HepG2 (cell line): ENCODE measurements around the gene CTDP1. TPM values are rescaled to one million over a fixed set of nuclear protein-coding genes. Genes with fewer than 3 reads are reported as not detected.
A peak's percentile ranks its signal among the peaks of the same experiment; 100 is the strongest.

Experiments used
- ATAC-seq: fragments of 200-7000 bp; cut with Tn5 transposase; 3 replicates; pipeline ENCODE4 v1.9.1; 2020; ENCODE audit warnings: mild to moderate bottlenecking, moderate library complexity
- BruUV-seq: library from RNA; stranded (reverse); fragments of 400-500 nt; replicated peaks from 2 replicates; lab custom pipeline; 2021; lab: Mats Ljungman, UMichigan
- CTCF ChIA-PET: fragments of 300-600 bp; formaldehyde crosslinking; extraction: SDS; loops from one replicate; lab custom pipeline; 2021; ENCODE audit warnings: low total read pairs, inconsistent platforms, low intra/inter-chr PET ratio; lab: Yijun Ruan, JAX
- POLR2A ChIA-PET: fragments of 350-600 bp; sonication (Branson Sonifier 250); formaldehyde crosslinking; loops from one replicate; lab custom pipeline; 2020; ENCODE audit warnings: antibody characterized with exemption, inconsistent platforms; lab: Yijun Ruan, JAX
- DNase-seq: peaks from one replicate; pipeline ENCODE4 v3.0.0-alpha.2; 2015; ENCODE audit warnings: low spot score
- FAIRE-seq: peaks from 3 replicates; lab custom pipeline; 2011; peaks lifted over from hg19 to GRCh38; lab: Jason Lieb, UNC
- H2AFZ ChIP-seq: one replicate; pipeline ENCODE4 v1.6.1; 2011; ENCODE audit warnings: low read length, inconsistent platforms
- H3K27ac ChIP-seq: fragments of 300-600 bp; 3 replicates; pipeline ENCODE4 v1.8.0; 2011; ENCODE audit warnings: mixed run types, mild to moderate bottlenecking, mixed read lengths, low read length, inconsistent platforms; ENCODE audit not compliant: insufficient read depth; ENCODE audit errors: extremely low read length
- H3K27me3 ChIP-seq, 2 experiments: fragments of 200-600 bp in 1 of 2; 2 replicates in 1 of 2; 3 replicates in 1 of 2; pipeline versions ENCODE4 v1.6.0 to v1.8.0; 2011; ENCODE audit warnings: low read length in 2 of 2, mild to moderate bottlenecking in 2 of 2, moderate library complexity in 2 of 2, inconsistent platforms in 1 of 2; ENCODE audit not compliant: insufficient read depth in 2 of 2, control insufficient read depth in 1 of 2
- H3K36me3 ChIP-seq, 2 experiments: fragments of 200-600 bp in 1 of 2; replicated peaks in 1 of 2; 2 replicates in 1 of 2; 3 replicates in 1 of 2; pipeline versions ENCODE4 v1.5.1 to v1.8.0; 2011; ENCODE audit warnings: low read length in 2 of 2, inconsistent platforms in 1 of 2; ENCODE audit not compliant: insufficient read depth in 2 of 2, control insufficient read depth in 1 of 2
- H3K4me1 ChIP-seq: 2 replicates; pipeline ENCODE4 v1.5.1; 2012; ENCODE audit warnings: low read length, inconsistent platforms; ENCODE audit not compliant: insufficient read depth
- H3K4me2 ChIP-seq: 2 replicates; pipeline ENCODE4 v1.6.0; 2011; ENCODE audit warnings: low read depth, low read length, inconsistent platforms
- H3K4me3 ChIP-seq, 3 experiments: fragments of 200-600 bp in 1 of 3; sonication (generic), shearing (Covaris generic) in 1 of 3; replicated peaks in 1 of 3; 2 replicates each; pipeline ENCODE4 v1.5.1; 2011 to 2016; ENCODE audit warnings: low read length in 3 of 3, inconsistent platforms in 2 of 3, low read depth in 2 of 3, mild to moderate bottlenecking in 2 of 3, control low read depth in 1 of 3, mixed read lengths in 1 of 3; ENCODE audit not compliant: insufficient read depth in 1 of 3
- H3K79me2 ChIP-seq: one replicate; pipeline ENCODE4 v1.6.1; 2011; ENCODE audit warnings: low read length, inconsistent platforms; ENCODE audit not compliant: insufficient read depth
- H3K9ac ChIP-seq: 2 replicates; pipeline ENCODE4 v1.6.0; 2011; ENCODE audit warnings: mild to moderate bottlenecking, low read depth, low read length, inconsistent platforms; ENCODE audit not compliant: insufficient read depth
- H3K9me3 ChIP-seq: 2 replicates; pipeline ENCODE4 v1.5.1; 2012; ENCODE audit warnings: mild to moderate bottlenecking, low read length
- H4K20me1 ChIP-seq: 2 replicates; pipeline ENCODE4 v1.6.0; 2011; ENCODE audit warnings: inconsistent platforms, mild to moderate bottlenecking, low read length, moderate library complexity; ENCODE audit not compliant: insufficient read depth
- ADNP ChIP-seq: sonication (generic); formaldehyde crosslinking; IDR thresholded peaks from 2 replicates; pipeline ENCODE4 v1.4.0; 2020; ENCODE audit warnings: missing genetic modification reagents
- BATF2 ChIP-seq: sonication (generic); formaldehyde crosslinking; IDR thresholded peaks from 2 replicates; pipeline ENCODE4 v1.8.0; 2022; ENCODE audit warnings: mild to moderate bottlenecking, missing genetic modification reagents, moderate library complexity
- CENPX ChIP-seq: sonication (generic); formaldehyde crosslinking; IDR thresholded peaks from 2 replicates; pipeline ENCODE4 v1.9.0; 2021; ENCODE audit warnings: mild to moderate bottlenecking, missing genetic modification reagents, moderate library complexity
- DMAP1 ChIP-seq: IDR thresholded peaks from 2 replicates; pipeline ENCODE4 v1.6.1; 2016
- ELF3 ChIP-seq: IDR thresholded peaks from 2 replicates; pipeline ENCODE4 v1.6.1; 2016; ENCODE audit warnings: missing genetic modification reagents, missing compliant biosample characterization
- GATA4 ChIP-seq: sonication (generic); IDR thresholded peaks from 2 replicates; pipeline ENCODE4 v1.6.1; 2016; ENCODE audit warnings: antibody characterized with exemption, low read depth, borderline replicate concordance
- HES4 ChIP-seq: sonication (generic); formaldehyde crosslinking; IDR thresholded peaks from 2 replicates; pipeline ENCODE4 v1.9.0; 2021; ENCODE audit warnings: mild to moderate bottlenecking, missing genetic modification reagents, borderline replicate concordance
- HMG20A ChIP-seq: IDR thresholded peaks from 2 replicates; pipeline ENCODE4 v1.6.1; 2016; ENCODE audit warnings: borderline replicate concordance
- MAFF ChIP-seq: IDR thresholded peaks from 2 replicates; pipeline ENCODE4 v1.6.1; 2011; ENCODE audit warnings: low read depth, low read length, improper control_type of control experiment
- MAFK ChIP-seq, 2 experiments: IDR thresholded peaks in 1 of 2; conservative IDR thresholded peaks in 1 of 2; 2 replicates each; pipeline ENCODE4 v1.6.1; 2011; ENCODE audit warnings: improper control_type of control experiment in 2 of 2, low read length in 2 of 2
- MBD4 ChIP-seq: IDR thresholded peaks from 2 replicates; pipeline ENCODE4 v1.6.1; 2012; ENCODE audit warnings: low read length, inconsistent platforms, borderline replicate concordance
- NKX3-1 ChIP-seq: sonication (generic); formaldehyde crosslinking; IDR thresholded peaks from 2 replicates; pipeline ENCODE4 v1.5.0; 2020; ENCODE audit warnings: missing genetic modification reagents
- SNAPC4 ChIP-seq: sonication (generic); formaldehyde crosslinking; IDR thresholded peaks from 2 replicates; pipeline ENCODE4 v1.4.0; 2020; ENCODE audit warnings: mild to moderate bottlenecking, missing genetic modification reagents
- TOPORS ChIP-seq: sonication (generic); formaldehyde crosslinking; IDR thresholded peaks from 2 replicates; pipeline ENCODE4 v1.8.0; 2023; ENCODE audit warnings: mild to moderate bottlenecking, missing genetic modification reagents
- ZNF780A ChIP-seq: sonication (generic); formaldehyde crosslinking; IDR thresholded peaks from 2 replicates; pipeline ENCODE4 v1.8.0; 2022; ENCODE audit warnings: mild to moderate bottlenecking, missing genetic modification reagents, moderate library complexity
- WGBS: methylation state at CpG from one replicate; pipeline ENCODE4 v1.1.6; 2017; ENCODE audit warnings: low lambda C conversion rate; 5-methylcytosine and 5-hydroxymethylcytosine counted together
- in situ Hi-C: cut with HindIII; loops from 2 replicates; pipeline ENCODE4 v1.10.0; 2017; ENCODE audit warnings: low pct_unique_long_range_greater_than_20kb; ENCODE audit not compliant: extremely low pct_ligation_motif_present
- intact Hi-C: fragments of 100-400 bp; cut with micrococcal nuclease; formaldehyde crosslinking; loops from one replicate; pipeline ENCODE4 v1.10.0; 2022; ENCODE audit not compliant: unreplicated experiment
- polyA plus RNA-seq, 8 experiments: library from polyadenylated mRNA; depleted of rRNA in 3 of 8; stranded (reverse) in 7 of 8; unstranded in 1 of 8; fragments of >200 nt; fragmentation: Illumina TruSeq in 4 of 8; extraction: Trizol in 4 of 8; gene quantifications; 2 replicates each; pipeline versions ENCODE4 v1.2.1 to v1.2.3, GENCODE V29; 2011 to 2016; ENCODE audit warnings: low read depth in 4 of 8, missing spikeins in 1 of 8, mixed read lengths in 1 of 8; ENCODE audit not compliant: insufficient read depth in 1 of 8
- total RNA-seq, 5 experiments: library from RNA; depleted of rRNA; stranded (reverse); fragments of >200 nt; fragmentation: Illumina TruSeq; extraction: Trizol; gene quantifications; 2 replicates each; pipeline ENCODE4 v1.2.3, GENCODE V29; 2016; ENCODE audit warnings: low read depth in 1 of 5

CTDP1 gene
- total and polyA plus RNA-seq, 2 of the 13 experiments (the other 11 are each of a cell fraction or from before 2014, with no cell fraction given), result 6.9 to 11.0 TPM

- DNase-seq, result no peak
- no peak overlapping the region for H3K4me3 ChIP-seq
- TF ChIP-seq ZNF780A (CRISPR knock-in tag), result no peak
- TF ChIP-seq MAFK (conservative IDR thresholded peaks at IDR 0.05 in 1 of 2, IDR thresholded peaks at IDR 0.05 in 1 of 2; ENCODE audit: low read length in 2 of 2), result peak in 1 of 2 experiments; percentile 49; a peak in 1 of 4 replicates
- TF ChIP-seq HES4, result no peak
- peak; percentile 34; the same call in 1 of the 2 replicates for TF ChIP-seq MAFF
- TF ChIP-seq HMG20A (CRISPR knock-in tag), result no peak
- TF ChIP-seq, all 625 proteins: peak for 2
- H3K27ac ChIP-seq, result no peak overlapping the region
- ChIA-PET CTCF (no interaction called here), POLR2A (no interaction called here)
- H3K36me3 ChIP-seq, result peaks cover 20 to 51% of the 10 kb centered on the region in 2 experiments; a peak in 4 of 5 replicates
- no peaks in the 10 kb centered on the region for H3K27me3 ChIP-seq
- H3K9ac ChIP-seq, result no peak overlapping the region
- H2AFZ ChIP-seq, result no peak overlapping the region
- H3K9me3 ChIP-seq, result no peaks in the 10 kb centered on the region
- in situ Hi-C loops, result no loop called here
- no peaks in the 10 kb centered on the region for H3K4me1 ChIP-seq
- 96% methylated on average over 20 of the region's 20 CpGs for WGBS
- H4K20me1 ChIP-seq, result no peaks in the 10 kb centered on the region
- intact Hi-C loops, result no loop called here
- no TSS peak for BruUV-seq
- H3K79me2 ChIP-seq, result no peaks in the 10 kb centered on the region
- no peak for ATAC-seq
- H3K4me2 ChIP-seq, result no peak overlapping the region
- no peak for FAIRE-seq
Observed at GRCh38 chr18:79712206-79712857, 32.7 kb downstream of the CTDP1 start.

GRCh38 chr18:79713341-79713740, 33.7 kb downstream of the CTDP1 start:
- ChIA-PET CTCF (no interaction called here), POLR2A (no interaction called here)
- DNase-seq (no peak), FAIRE-seq (no peak), ATAC-seq (no peak)
- Histone ChIP-seq H3K9ac (no peak overlapping the region), H2AFZ (no peak overlapping the region), H3K36me3 (peaks cover 17 to 43% of the 10 kb centered on the region in 2 experiments; a peak in 4 of 5 replicates), H4K20me1 (no peaks in the 10 kb centered on the region), H3K27ac (no peak overlapping the region), H3K4me2 (no peak overlapping the region), H3K4me1 (no peaks in the 10 kb centered on the region), H3K4me3 (no peak overlapping the region), H3K27me3 (no peaks in the 10 kb centered on the region), H3K9me3 (no peaks in the 10 kb centered on the region), H3K79me2 (no peaks in the 10 kb centered on the region)
- in situ Hi-C loops (no loop called here), intact Hi-C loops (no loop called here)
- WGBS, result 97% methylated on average over 11 of the region's 11 CpGs
- no TSS peak for BruUV-seq
- no peak for TF ChIP-seq NKX3-1 (CRISPR knock-in tag)
- TF ChIP-seq CENPX (CRISPR knock-in tag), result no peak
- TF ChIP-seq ELF3 (CRISPR knock-in tag), result no peak
- TF ChIP-seq TOPORS (CRISPR knock-in tag), result no peak
- no peak for TF ChIP-seq GATA4
- TF ChIP-seq ADNP, result no peak
- no peak for TF ChIP-seq MBD4
- no peak for TF ChIP-seq SNAPC4 (CRISPR knock-in tag)
- no peak for TF ChIP-seq DMAP1 (CRISPR knock-in tag)
- TF ChIP-seq BATF2 (CRISPR knock-in tag), result no peak
